Activated CD8-positive, alpha-beta memory T cell treated with anti-CD3 and anti-CD28 coated beads, Interleukin-2, amount 50 U/mL, for 1 hour (primary cell): Measurements from ENCODE around the gene TIMP1.

ENCODE experiments used
- DNase-seq: peaks from one replicate; pipeline ENCODE4 v3.0.0-alpha.2; 2020; ENCODE audit errors: extremely low read depth

The TIMP1 gene

DNA sequence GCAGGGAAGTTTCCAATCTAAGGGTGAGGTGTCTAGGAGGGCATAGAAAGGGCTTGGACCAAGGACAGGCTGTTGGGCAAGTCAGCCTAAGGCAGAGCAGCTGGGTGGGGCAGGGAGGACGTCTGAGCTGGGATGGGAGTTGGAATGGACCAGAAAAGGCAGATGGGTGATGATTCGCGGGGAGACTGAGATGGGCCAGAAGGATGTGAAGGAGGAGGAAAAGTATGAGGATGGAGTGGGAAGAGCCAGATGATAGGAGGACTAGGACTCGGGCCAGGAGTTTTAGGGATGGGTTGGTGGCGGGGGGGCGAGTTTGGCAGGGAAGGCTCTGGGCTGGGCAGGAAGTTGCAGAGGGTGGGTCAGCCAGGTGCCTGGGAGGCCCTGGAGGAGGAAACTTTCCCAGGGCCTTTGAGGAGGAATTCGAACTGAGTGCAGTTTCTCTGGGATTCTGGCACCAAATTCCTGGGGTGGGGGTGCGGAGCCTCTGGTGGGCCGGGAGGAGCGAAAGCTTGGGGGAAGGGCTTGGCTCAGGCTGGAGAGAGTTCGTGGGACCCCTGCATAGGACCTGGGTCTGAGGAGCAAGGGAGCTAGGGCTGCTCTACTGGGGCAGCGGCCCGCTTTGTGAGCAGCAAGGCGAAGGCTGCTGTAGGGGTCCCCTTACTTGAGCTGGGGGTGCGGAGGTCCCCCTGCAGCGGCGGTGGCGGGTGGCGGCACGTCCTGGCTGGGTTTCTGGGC, 8.7 kb upstream of the TIMP1 start:
- no peak for DNase-seq

DNA sequence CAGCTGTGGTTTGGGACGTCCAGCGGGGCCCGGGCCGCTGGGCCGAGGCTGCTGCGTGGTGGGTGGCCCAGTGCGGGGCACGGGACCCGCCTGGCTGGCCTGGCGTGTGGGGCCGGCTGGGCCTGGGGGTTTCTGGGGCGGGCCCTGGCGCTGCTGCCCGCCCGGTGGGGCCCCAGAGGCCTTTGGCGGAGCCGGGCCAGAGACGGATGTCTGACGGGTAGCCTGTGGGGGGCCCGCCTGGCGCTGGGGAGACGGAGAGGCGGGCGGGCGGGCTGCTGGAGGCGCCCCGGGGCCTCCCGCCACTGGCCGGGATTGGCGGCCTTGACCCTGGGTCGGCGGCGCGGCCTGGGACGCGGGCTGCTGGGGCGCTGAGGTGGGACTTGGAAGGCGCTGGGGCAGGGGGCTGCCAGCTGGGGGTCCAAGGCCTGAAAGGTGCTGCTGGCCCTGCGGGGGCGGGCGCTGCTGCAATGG, 8.1 kb upstream of the TIMP1 start:
- no peak for DNase-seq

DNA sequence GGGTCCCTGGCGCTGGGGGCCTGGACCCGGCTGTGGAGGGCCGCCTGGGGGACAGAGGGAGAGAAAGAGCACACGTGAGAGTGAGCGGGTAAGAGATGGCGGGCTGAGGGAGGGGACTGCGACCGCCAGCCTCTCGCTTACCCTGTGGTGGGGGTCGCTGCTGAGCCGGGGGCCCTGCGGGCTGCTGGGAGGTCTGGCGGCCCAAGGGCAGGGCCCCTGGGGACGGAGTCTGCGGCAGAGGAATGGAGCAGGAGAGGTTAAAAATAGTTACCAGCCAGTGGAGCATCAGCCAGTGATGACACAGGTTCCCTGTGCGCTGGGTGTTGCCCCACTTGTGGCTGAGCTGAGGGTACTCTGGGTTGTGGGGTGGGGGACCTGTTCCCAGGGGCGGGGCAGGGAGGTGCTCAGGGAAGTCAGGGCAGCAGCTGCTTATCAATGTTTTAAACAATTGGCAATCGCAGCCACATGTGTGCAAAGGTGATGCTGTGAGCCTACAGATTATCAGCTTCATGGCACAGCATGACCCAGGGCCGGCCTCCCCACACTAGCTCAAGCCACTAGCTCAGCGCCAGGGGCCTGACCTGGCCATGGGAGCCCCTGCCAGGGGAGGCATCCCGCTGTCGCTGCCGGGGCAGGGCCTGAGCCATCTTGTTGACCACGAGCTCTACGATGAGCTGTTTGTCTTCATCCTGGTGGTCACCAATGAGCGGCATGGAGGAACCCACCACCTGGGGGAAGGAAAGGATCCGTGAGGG, 7.5 kb upstream of the TIMP1 start:
- DNase-seq: no peak

DNA sequence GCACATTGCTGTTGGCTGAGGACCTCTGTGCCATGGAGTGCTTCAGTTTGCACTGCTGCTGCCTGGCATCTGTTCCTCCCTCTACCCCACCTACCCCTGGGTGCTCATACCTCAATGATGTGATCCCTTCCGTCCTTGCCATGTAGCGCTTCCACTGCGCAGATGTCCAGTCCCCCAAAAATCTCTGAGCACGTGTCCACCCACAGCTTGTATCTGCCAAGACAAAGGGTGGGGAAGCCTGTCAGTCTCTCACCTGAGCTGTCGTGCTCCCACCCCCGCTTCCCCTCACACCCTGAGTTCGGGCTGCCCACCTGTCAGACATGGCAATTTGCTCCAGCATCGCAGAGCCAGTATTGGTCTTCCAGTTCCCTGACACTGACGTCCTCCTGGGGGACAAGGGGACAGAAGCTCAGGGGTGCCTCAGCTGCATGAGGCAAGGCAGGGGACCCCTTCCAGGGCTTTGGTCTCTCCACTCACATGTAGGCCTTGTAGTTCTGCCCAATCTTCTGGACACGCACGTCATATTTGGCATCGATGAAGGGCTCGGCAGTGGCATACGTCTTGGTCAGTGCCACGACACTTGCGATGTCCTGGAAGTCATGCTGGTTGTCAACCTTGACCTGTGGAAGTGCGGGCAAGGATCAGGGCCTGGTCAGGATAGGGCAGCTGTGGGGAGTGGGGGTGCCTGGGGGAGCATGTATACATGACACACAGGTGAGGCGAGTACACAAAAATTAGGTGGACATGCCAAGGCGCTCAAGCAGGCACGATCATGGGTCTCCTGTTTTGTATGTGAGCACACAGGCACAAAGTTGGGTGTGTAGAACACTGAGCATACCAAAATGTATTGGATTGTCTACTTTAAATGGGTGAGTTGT, 6.0 kb upstream of the TIMP1 start:
- DNase-seq: no peak

DNA sequence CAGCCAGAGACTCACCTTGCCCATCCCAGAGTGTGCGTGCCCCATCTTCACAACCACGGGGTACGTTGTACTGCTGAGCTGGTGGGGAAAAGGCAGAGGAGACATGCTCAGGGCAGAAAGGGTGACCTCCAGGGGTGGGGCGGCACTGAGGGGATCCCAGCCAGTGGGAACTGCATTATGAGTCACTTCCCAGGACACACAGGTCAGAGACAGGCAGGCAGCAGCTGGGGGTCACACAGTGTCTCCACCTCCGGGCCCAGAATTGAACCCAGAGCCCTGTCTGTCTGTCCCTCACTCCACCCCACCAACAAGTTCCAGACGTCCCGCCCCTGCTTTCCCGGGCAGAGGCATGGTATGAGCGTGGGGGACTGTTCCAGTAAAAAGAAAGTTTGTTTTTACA, 4.8 kb upstream of the TIMP1 start:
- no peak for DNase-seq

DNA sequence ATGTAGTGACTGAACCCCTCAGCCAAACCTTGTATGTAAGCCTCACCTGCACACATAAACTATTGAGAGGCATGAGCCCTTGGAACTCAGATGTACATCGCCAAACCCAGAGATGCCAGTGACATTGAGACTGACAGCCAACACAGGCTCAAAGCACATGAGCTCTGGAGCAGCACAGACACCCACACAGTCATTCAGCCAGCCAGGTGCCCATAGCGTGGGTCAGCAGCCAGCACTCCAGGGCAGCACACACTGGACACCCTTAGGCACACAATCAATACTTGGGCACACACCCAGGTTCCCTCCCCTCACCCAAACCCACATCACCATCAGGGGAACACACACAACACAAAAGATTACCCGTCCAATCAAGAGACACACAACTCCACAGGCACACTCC, 4.3 kb upstream of the TIMP1 start:
- no peak for DNase-seq

DNA sequence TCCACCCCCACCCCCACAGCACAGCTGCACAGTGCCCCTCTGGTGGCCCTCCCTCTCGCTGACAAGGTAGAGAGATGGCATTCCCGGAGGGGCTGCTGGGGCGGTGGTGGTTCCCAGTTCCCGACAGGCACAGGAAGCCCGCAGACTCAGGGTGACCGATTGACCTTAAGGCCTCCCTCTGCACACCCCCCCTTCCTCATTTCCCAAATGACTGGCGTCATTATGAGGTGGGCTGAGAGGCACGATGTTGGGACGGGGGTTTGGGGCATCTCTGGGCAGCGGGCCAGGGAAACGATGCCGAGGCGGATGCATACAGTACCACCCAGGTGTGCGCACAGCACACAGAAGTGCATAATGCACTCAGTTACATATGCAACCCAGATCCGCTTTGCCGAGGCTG, 3.5 kb upstream of the TIMP1 start:
- no peak for DNase-seq

DNA sequence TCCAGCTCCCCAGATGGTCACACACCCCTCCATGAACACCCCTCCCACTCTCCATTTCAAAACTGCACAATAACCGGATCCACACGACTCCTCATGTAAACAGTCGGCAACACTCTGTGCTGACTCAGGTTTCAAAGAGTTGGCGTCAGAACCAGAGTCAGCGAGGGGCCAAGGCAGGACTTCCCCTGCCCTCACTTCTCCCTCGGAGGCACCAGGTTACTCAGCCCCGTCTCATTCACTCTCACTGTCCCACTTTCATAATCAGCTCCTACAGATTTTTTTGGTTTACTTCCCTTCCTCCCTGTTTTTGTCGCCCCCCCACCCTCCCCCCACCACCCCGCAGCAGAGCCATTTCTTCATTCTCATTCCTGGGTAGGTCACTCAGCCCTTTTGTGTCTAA, 2.7 kb upstream of the TIMP1 start:
- no peak for DNase-seq

DNA sequence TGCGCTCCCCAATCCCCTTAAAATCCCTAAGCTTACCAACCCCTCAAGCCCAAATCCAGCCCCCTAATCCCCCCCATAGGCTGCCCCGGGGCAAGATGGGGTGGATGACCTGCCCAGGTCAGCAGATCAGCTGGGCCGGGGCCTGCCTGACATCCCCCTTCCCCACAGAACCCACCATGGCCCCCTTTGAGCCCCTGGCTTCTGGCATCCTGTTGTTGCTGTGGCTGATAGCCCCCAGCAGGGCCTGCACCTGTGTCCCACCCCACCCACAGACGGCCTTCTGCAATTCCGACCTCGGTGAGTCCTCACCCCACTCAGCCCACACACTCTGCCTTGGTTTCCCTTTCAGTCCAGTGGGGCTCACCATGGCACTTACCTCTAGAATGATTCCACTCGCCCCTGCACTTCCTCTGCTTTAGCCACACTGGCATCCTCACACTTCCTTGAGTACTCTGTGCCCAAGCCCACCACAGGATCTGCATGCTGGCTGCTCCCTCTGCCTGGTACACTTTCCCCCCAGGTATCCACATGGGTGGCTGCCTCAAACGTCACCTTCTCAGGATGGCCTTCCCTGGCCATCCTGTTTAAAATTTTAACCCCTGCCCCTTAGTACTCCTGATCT, 1.1 kb downstream of the TIMP1 start:
- no peak for DNase-seq

DNA sequence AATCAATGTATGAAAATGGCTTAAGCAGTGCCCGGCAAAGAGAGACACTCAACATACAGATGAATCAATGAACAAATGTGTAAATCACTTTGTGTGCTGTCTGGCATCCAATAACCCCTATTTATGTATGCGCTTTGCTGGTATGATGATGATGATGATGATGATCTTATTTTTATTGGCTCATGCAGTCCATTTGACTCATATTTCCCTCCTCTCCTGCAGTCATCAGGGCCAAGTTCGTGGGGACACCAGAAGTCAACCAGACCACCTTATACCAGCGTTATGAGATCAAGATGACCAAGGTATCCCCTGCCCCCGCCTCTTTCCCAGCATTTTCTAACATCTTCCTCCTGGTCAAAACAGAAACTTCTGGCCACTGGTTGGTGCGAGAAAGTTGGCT, 2.5 kb downstream of the TIMP1 start:
- no peak for DNase-seq

DNA sequence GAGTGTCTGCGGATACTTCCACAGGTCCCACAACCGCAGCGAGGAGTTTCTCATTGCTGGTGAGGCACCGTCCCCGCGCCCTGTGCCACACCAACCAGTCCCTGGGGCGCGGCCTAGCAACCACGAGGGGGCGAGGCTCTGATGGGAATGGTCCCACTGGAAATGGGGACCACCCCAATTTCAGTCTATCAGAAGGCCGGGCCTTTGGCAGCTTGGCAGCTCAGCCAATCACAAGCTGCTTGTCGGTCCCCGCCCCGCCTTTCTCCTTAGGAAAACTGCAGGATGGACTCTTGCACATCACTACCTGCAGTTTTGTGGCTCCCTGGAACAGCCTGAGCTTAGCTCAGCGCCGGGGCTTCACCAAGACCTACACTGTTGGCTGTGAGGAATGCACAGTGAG, 3.0 kb downstream of the TIMP1 start:
- no peak for DNase-seq

DNA sequence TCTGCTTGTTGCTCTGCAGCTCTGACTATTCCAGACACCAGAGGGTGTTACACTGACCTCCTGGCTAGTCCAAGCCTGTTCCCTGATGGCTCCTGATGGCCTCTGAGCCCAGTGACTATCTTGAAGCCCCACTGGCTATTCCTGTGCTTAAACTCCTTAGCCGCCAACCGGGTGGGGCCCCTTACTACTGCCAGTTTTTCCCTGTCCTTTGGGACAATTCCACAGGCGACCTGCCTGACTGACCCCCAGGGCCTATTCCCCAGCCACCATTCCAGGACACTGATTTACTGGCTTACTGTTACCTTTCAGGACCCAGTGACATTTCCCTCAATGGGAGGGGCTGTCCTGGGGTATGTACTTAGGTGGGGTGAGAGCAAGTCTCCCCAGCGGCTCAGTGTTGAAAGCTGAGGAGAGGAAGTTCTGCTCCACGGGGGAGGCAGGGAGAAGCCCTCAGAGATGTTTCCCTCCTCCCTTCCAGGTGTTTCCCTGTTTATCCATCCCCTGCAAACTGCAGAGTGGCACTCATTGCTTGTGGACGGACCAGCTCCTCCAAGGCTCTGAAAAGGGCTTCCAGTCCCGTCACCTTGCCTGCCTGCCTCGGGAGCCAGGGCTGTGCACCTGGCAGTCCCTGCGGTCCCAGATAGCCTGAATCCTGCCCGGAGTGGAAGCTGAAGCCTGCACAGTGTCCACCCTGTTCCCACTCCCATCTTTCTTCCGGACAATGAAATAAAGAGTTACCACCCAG, 4.0 kb downstream of the TIMP1 start:
- DNase-seq: no peak

DNA sequence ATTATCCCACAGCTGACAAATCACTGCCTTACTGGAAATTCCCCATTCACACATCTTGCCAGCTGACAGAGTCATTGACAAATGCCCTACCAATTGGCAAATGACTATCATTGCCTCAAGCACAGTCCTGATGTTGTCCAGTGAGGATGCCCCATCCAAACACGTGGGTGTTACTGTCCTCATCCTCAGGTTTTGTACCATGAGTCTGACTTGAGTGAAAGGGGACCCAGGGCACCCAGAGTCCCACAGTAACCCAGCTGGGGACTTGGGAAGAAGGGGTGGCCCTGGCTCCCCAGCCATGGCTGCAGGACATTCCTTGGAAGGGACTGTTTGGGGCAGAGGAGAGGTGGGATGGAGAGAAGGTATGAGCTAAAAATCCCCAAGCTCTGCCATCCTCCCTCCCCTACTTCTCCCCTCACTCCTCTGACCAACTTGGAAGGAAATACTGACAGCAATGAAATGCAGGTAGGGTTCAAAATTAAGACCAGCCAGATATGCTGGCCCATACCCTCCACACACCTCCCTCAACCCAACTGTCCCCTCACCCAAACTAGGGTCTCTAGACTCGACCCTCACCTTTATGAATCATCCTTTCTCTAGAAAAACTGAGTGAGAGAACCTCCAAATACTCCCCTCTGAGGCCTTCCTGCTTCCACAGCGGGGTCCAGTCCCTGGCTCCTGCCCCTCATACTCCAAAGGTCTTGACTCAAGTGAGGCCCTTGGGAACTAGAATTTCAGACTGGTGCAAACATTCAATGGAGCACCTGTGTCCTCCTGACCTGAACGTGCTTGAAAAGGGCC, 5.1 kb downstream of the TIMP1 start:
- no peak for DNase-seq

DNA sequence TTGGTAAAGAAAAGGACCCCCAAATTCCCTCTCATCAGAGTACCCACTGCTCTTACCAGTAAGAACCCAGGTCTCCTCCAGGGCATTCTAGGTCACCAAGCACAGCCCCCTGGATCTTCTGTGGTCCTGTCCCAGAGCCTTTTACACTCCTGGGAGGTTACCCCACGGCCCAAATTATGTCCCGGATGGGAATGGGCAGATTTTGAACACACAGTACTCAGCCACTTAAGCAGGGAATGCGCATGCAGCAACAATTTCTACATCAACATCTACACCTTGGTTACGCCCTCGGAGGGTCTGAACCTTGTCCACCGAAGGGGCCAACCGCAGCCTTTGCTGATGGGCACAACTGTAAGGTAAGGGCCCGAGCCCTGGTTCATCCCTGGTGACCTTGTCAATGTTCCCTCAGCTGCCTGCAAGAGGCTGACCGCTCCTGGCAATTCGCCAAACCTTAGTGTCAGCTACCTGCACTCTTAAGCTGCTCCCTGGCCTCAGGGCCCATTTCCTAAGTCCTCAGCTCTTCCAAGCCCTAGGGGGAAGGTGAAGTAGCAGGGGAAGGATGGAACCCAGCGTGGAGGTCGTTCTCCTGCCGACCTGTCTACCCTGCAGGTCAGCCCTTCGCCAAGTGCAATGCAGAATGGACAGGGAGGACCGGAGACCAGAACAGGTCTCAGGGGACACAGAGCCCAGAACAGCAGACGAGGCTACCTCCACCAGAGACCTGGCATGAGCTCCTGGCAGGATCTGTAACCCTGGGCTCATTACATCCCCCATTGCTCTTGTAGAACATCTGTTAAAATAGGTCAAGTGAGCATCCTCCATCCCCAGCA, 5.9 kb downstream of the TIMP1 start:
- DNase-seq: no peak

DNA sequence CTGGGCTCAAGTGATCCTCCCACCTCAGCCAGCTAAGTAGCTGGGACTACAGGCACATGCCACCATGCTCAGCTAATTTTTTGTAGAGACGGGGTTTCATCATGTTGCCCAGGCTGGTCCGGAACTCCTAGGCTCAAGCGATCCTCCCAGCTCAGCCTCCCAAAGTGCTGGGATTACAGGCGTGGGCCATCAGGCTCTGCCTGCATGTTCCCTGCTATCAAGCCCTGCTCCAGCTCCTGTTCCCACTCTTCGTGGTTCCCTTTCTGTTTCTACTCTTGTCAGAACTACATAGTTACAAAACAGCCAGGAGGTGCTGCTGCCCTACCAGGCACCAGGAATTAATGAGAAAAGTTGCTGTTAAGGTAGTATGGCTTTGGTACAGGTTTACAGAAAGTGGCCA, 8.7 kb downstream of the TIMP1 start:
- no peak for DNase-seq

DNA sequence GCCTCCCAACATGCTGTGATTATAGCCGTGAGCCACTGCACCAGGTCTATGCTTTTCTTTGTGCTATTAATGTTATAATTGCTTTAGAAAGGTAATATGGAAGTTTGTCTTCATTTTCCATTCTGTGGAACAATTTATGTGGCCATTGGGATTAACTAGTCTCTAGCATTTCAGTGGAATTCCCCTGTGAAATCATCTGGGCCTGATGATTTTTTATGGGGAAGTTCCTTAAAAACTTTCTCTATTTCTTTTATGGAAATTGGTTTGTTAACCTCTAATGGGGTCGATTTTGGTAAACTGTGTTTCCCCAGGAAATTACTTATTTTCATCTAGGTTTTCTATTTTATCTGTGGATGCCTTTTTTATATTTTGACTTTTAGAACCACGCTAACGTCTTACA, 11.3 kb downstream of the TIMP1 start:
- DNase-seq: no peak

DNA sequence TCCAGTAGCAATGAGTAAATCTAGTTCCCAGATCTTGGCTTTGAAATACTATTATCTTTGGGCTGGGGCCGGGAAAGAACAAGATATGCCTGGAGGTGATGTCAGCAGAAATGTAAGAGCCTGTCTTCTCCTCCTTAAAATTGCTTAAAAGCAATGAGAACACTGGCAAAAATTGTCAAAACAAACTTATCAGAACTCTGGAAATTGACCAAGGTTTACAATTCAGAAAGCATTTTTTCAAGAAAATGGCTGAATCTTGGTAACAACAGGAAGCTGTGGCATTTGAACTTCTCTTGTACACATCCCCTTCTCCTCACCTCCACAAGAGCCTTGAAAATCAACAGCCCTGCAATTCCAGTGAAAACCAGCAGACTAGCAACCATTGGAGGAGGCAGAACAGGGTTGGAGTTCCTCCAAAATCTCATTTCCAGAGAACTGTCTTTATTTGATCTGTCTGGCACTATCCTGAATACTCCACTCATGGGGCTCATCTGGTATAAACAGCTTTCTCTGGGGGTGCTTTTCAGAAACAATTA, 13.5 kb downstream of the TIMP1 start:
- no peak for DNase-seq

DNA sequence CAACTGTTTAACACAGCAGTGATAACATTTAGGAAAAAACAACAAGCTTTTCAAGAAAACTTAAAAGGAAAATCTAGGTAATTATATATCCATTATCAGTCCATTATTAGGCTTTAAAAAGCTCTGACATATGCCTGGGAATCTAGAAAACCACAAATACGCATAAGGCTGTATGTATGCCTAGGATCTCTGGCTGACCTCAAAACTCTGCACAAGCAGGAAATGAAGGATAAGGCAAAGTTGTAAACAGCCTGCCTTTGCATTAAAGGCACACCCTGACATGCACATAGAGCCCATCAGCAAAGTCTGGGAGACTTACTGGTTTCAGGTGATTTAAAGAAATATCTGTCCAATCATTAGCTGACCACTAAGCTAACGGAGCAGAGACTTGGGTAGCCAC, 14.0 kb downstream of the TIMP1 start:
- DNase-seq: no peak

DNA sequence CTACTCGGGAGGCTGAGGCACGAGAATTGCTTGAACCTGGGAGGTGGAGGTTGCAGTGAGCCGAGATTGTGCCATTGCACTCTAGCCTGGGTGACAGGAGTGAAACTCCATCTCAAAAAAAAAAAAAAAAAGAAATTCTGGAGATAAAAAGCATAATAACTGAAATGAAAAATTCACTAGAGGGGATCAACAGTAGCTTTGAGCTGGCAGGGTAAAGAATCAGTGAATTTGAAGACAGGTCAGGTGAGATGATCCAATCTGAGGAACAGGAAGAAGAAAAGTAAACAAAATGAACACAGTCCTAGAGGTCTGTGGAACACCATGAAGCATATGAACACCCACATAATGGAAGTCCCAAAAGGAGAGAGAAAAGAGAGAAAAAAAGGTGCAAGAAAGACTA, 15.0 kb downstream of the TIMP1 start:
- no peak for DNase-seq
